ENCODE results near the gene PHF14.

PHF14 gene

DNA sequence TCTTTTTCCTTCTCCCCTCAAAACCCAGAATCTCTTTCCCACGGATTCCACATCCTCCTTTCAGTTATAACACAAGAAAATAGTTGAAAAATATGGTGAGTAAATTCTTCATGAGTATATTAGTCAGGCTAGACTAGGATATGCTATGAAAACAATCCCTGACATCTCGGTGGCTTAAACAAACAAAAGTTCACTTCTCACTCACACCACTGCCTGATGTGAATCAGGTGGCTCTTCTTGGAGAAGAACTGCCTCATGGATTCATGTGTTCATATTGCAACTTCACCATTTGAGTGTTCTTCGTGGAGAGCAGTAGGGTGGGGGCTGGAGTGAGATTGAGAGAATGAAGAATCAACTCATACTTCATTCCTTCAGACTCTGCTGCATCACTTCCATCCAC, 204.1 kb downstream of the PHF14 start:
- no peak overlapping the region for H3K4me3 ChIP-seq (ENCODE audit: low read depth, low read length)
- no peak for TF ChIP-seq CTCF (IDR thresholded peaks at IDR 0.05; ENCODE audit: low read depth, low read length)

GRCh38 chr7:11181590-11181989, 207.9 kb downstream of the PHF14 start:
- TF ChIP-seq CTCF (IDR thresholded peaks at IDR 0.05; ENCODE audit: low read depth, low read length), result no peak
- H3K4me3 ChIP-seq (ENCODE audit: low read depth, low read length), result no peak overlapping the region

GRCh38 chr7:11182736-11183135, 209.1 kb downstream of the PHF14 start:
- no peak for TF ChIP-seq CTCF (IDR thresholded peaks at IDR 0.05; ENCODE audit: low read depth, low read length)
- H3K4me3 ChIP-seq (ENCODE audit: low read depth, low read length), result no peak overlapping the region

DNA sequence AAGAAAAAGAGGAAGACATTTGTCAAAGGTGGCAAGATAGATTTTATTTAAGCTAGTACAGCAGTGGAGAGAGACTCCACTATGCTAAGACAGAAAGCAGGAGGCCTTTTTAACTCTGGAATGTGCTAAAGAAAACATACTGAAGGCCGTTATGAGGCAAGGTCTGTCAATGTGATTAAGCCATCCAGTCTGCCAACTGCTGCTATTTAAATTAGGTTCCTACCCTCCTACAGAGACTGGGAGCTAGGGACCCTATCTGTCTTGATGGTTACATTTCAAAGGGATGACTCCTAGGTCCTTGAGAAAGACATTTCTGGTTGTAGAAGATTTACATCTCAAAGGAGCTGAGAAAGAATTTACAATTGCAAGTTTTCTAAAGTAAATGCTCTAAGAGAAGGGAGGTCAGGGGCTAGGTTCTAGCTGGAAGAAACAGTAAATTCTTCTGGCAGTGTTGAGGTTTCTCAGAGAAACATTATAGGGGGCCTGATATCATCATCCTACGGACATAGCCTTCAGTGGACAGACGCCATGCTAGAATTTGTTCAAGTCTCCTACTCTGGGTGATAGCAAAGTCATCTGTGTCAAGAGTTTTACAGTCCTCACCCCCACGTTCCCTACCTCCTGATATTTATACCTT, 211.6 kb downstream of the PHF14 start:
- no peak overlapping the region for H3K4me3 ChIP-seq (ENCODE audit: low read depth, low read length)
- TF ChIP-seq CTCF (IDR thresholded peaks at IDR 0.05; ENCODE audit: low read depth, low read length), result no peak

GRCh38 chr7:11188529-11189310, 215.0 kb downstream of the PHF14 start:
- peak overlapping the region; percentile 49 for H3K4me3 ChIP-seq (ENCODE audit: low read depth, low read length)
- no peak for TF ChIP-seq CTCF (IDR thresholded peaks at IDR 0.05; ENCODE audit: low read depth, low read length)

GRCh38 chr7:11191081-11191480, 217.4 kb downstream of the PHF14 start:
- TF ChIP-seq CTCF (IDR thresholded peaks at IDR 0.05; ENCODE audit: low read depth, low read length), result no peak
- no peak overlapping the region for H3K4me3 ChIP-seq (ENCODE audit: low read depth, low read length)

- TF ChIP-seq CTCF (IDR thresholded peaks at IDR 0.05; ENCODE audit: low read depth, low read length), result no peak
- H3K4me3 ChIP-seq (ENCODE audit: low read depth, low read length), result no peak overlapping the region
These were observed 218.0 kb downstream of the PHF14 start for GRCh38 chr7:11191574-11192220.

All from WI38 (cell line).